CD4-positive, alpha-beta T cell treated with Interleukin-4 for 1 hour (primary cell): Measurements from ENCODE around the gene PAPPA2.
"Not testable (repeated sequence)": the region's sequence is repeated elsewhere in the genome, so short reads cannot be mapped to it uniquely, and the experiment has no call there.

Experiments used
- DNase-seq, 2 donors: peaks; one replicate each; pipeline ENCODE4 v3.0.0-alpha.2; 2020 to 2022

PAPPA2 gene

GRCh38 chr1:176605176-176605575 is 142.2 kb downstream of the PAPPA2 start:
- no peak for DNase-seq

GRCh38 chr1:176609556-176610408 is 146.8 kb downstream of the PAPPA2 start:
- DNase-seq, result no peak

- no peak for DNase-seq
Measured at GRCh38 chr1:176612791-176613190, 149.8 kb downstream of the PAPPA2 start.

GRCh38 chr1:176617881-176618280 is 154.9 kb downstream of the PAPPA2 start:
- DNase-seq, result no peak

- no peak for DNase-seq
Measured at GRCh38 chr1:176619261-176619660, 156.3 kb downstream of the PAPPA2 start.

- no peak for DNase-seq
Measured at GRCh38 chr1:176625365-176625764, 162.4 kb downstream of the PAPPA2 start.

- no peak for DNase-seq
Measured at GRCh38 chr1:176626572-176627061, 163.6 kb downstream of the PAPPA2 start.

- no peak for DNase-seq
Measured at GRCh38 chr1:176628775-176629174, 165.8 kb downstream of the PAPPA2 start.

- not testable (repeated sequence) for DNase-seq
Measured at GRCh38 chr1:176634733-176635132, 171.8 kb downstream of the PAPPA2 start.

GRCh38 chr1:176638713-176639526 is 175.9 kb downstream of the PAPPA2 start:
- no peak for DNase-seq

- DNase-seq, result no peak
Measured at GRCh38 chr1:176643536-176643935, 180.6 kb downstream of the PAPPA2 start.

- DNase-seq, result no peak
Measured at GRCh38 chr1:176648556-176648955, 185.6 kb downstream of the PAPPA2 start.

GRCh38 chr1:176656257-176656995 is 193.5 kb downstream of the PAPPA2 start:
- no peak for DNase-seq

GRCh38 chr1:176669782-176670181 is 206.8 kb downstream of the PAPPA2 start:
- DNase-seq, result no peak

- no peak for DNase-seq
Measured at GRCh38 chr1:176670853-176671252, 207.9 kb downstream of the PAPPA2 start.

GRCh38 chr1:176682830-176683535 is 220.0 kb downstream of the PAPPA2 start:
- DNase-seq, result no peak

- peak in 1 of 2 donors; percentile 3 for DNase-seq
Measured at GRCh38 chr1:176691251-176692228, 228.6 kb downstream of the PAPPA2 start.

GRCh38 chr1:176692431-176692830 is 229.5 kb downstream of the PAPPA2 start:
- no peak for DNase-seq

GRCh38 chr1:176692988-176693696 is 230.2 kb downstream of the PAPPA2 start:
- no peak for DNase-seq

GRCh38 chr1:176693697-176694329 is 230.8 kb downstream of the PAPPA2 start:
- DNase-seq, result no peak
